Endothelial cell (in vitro differentiated cells): Measurements from ENCODE around the gene VWA7. TPM values are rescaled to one million over a fixed set of nuclear protein-coding genes. Genes with fewer than 3 reads are reported as not detected.

Experiments
- DNase-seq: peaks from one replicate; pipeline ENCODE4 v3.0.0; 2021; ENCODE audit warnings: low spot score
- H3K27ac Mint-ChIP-seq: one replicate; pipeline ENCODE4 v1.8.0; 2021; ENCODE audit warnings: mixed read lengths, inconsistent platforms; ENCODE audit not compliant: unreplicated experiment
- H3K27me3 Mint-ChIP-seq: one replicate; pipeline ENCODE4 v1.8.0; 2021; ENCODE audit warnings: mild to moderate bottlenecking, moderate library complexity, mixed read lengths, inconsistent platforms; ENCODE audit not compliant: unreplicated experiment
- H3K36me3 Mint-ChIP-seq: one replicate; pipeline ENCODE4 v1.8.0; 2021; ENCODE audit warnings: mild to moderate bottlenecking, low read depth, mixed read lengths, inconsistent platforms; ENCODE audit not compliant: unreplicated experiment
- H3K4me1 Mint-ChIP-seq: one replicate; pipeline ENCODE4 v1.8.0; 2021; ENCODE audit warnings: mild to moderate bottlenecking, mixed read lengths, inconsistent platforms; ENCODE audit not compliant: unreplicated experiment
- H3K4me3 Mint-ChIP-seq: one replicate; pipeline ENCODE4 v1.8.0; 2021; ENCODE audit warnings: mild to moderate bottlenecking, mixed read lengths, inconsistent platforms; ENCODE audit not compliant: unreplicated experiment
- H3K9me3 Mint-ChIP-seq: one replicate; pipeline ENCODE4 v1.8.0; 2021; ENCODE audit warnings: mixed read lengths, inconsistent platforms; ENCODE audit not compliant: unreplicated experiment
- total RNA-seq: library from RNA; stranded (reverse); fragmentation: NEBNext Ultra II Directional; extraction: Animal tissue kit (Norgen Biotek cat#: 25700); gene quantifications from one replicate; pipeline ENCODE4 v1.2.1, GENCODE V29; 2021; ENCODE audit not compliant: unreplicated experiment
- TF ChIP-seq, protein P1 (sequence below): fragments of 200-600 bp; sonication (generic); IDR thresholded peaks from one replicate; pipeline ENCODE4 v1.5.0; 2021; ENCODE audit warnings: antibody characterized with exemption; ENCODE audit not compliant: unreplicated experiment

Gene VWA7
- total RNA-seq, 1 donor from 2014 or later, result 0.74 TPM

- no peaks in the 10 kb centered on the region for H3K9me3 Mint-ChIP-seq
- H3K27ac Mint-ChIP-seq, result peak within 1 kb of the TSS; percentile 100
- peak; percentile 90 for DNase-seq
- H3K4me1 Mint-ChIP-seq, result peaks cover 48% of the 10 kb centered on the region
- H3K4me3 Mint-ChIP-seq, result peak within 1 kb of the TSS; percentile 95
- H3K27me3 Mint-ChIP-seq, result peaks cover 17% of the 10 kb centered on the region
- TF ChIP-seq, protein P1, sequence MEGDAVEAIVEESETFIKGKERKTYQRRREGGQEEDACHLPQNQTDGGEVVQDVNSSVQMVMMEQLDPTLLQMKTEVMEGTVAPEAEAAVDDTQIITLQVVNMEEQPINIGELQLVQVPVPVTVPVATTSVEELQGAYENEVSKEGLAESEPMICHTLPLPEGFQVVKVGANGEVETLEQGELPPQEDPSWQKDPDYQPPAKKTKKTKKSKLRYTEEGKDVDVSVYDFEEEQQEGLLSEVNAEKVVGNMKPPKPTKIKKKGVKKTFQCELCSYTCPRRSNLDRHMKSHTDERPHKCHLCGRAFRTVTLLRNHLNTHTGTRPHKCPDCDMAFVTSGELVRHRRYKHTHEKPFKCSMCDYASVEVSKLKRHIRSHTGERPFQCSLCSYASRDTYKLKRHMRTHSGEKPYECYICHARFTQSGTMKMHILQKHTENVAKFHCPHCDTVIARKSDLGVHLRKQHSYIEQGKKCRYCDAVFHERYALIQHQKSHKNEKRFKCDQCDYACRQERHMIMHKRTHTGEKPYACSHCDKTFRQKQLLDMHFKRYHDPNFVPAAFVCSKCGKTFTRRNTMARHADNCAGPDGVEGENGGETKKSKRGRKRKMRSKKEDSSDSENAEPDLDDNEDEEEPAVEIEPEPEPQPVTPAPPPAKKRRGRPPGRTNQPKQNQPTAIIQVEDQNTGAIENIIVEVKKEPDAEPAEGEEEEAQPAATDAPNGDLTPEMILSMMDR, result no peak
- H3K36me3 Mint-ChIP-seq, result peaks cover 8% of the 10 kb centered on the region
Observed at GRCh38 chr6:31739639-31740396, 37.3 kb downstream of the VWA7 start, which contains the start of gene MSH5. TSS of gene MSH5 (plus strand) at chr6:31740005. CDS start at chr6:31740467, 462 bp downstream.

- H3K27me3 Mint-ChIP-seq, result peaks cover 20% of the 10 kb centered on the region
- no peaks in the 10 kb centered on the region for H3K9me3 Mint-ChIP-seq
- H3K4me1 Mint-ChIP-seq, result peaks cover 43% of the 10 kb centered on the region
- DNase-seq, result no peak
- peak overlapping the region; percentile 100 for H3K4me3 Mint-ChIP-seq
- TF ChIP-seq, protein P1, result no peak
- H3K27ac Mint-ChIP-seq, result peak overlapping the region; percentile 100
- peaks cover 15% of the 10 kb centered on the region for H3K36me3 Mint-ChIP-seq
Observed at GRCh38 chr6:31737991-31738979, 38.8 kb downstream of the VWA7 start.

GRCh38 chr6:31737315-31737990 lies 39.7 kb downstream of the VWA7 start:
- peak overlapping the region; percentile 100 for H3K4me3 Mint-ChIP-seq
- peaks cover 20% of the 10 kb centered on the region for H3K27me3 Mint-ChIP-seq
- peak overlapping the region; percentile 100 for H3K27ac Mint-ChIP-seq
- TF ChIP-seq, protein P1, result no peak
- peak; percentile 55 for DNase-seq
- peaks cover 18% of the 10 kb centered on the region for H3K36me3 Mint-ChIP-seq
- H3K4me1 Mint-ChIP-seq, result peaks cover 47% of the 10 kb centered on the region
- H3K9me3 Mint-ChIP-seq, result no peaks in the 10 kb centered on the region

GRCh38 chr6:31736768-31737314 lies 40.3 kb downstream of the VWA7 start:
- H3K36me3 Mint-ChIP-seq, result peaks cover 23% of the 10 kb centered on the region
- no peaks in the 10 kb centered on the region for H3K9me3 Mint-ChIP-seq
- DNase-seq, result no peak
- TF ChIP-seq, protein P1, result no peak
- peak overlapping the region; percentile 100 for H3K4me3 Mint-ChIP-seq
- H3K4me1 Mint-ChIP-seq, result peaks cover 51% of the 10 kb centered on the region
- peaks cover 20% of the 10 kb centered on the region for H3K27me3 Mint-ChIP-seq
- peak overlapping the region; percentile 100 for H3K27ac Mint-ChIP-seq
